GM19463 (cell line): ENCODE data around the gene CACNA1G.

Experiments
- ATAC-seq: cut with Tn5 transposase; IDR thresholded peaks from one replicate; pipeline ENCODE4 v1.9.1; 2021; ENCODE audit warnings: mild to moderate bottlenecking, moderate library complexity; ENCODE audit not compliant: unreplicated experiment

Gene CACNA1G

GRCh38 chr17:50533185-50533584 lies 27.3 kb upstream of the CACNA1G start:
- no peak for ATAC-seq

GRCh38 chr17:50533720-50534148 lies 26.8 kb upstream of the CACNA1G start:
- ATAC-seq, result no peak

GRCh38 chr17:50534222-50534978 lies 26.1 kb upstream of the CACNA1G start:
- ATAC-seq, result no peak

GRCh38 chr17:50534979-50535326 lies 25.6 kb upstream of the CACNA1G start:
- ATAC-seq, result no peak

- no peak for ATAC-seq
Observed at GRCh38 chr17:50535407-50535806, 25.1 kb upstream of the CACNA1G start.

- no peak for ATAC-seq
Observed at GRCh38 chr17:50536683-50537646, 23.6 kb upstream of the CACNA1G start.

- ATAC-seq, result no peak
Observed at GRCh38 chr17:50537721-50538548, 22.6 kb upstream of the CACNA1G start.

- no peak for ATAC-seq
Observed at GRCh38 chr17:50538549-50539410, 21.7 kb upstream of the CACNA1G start.

- ATAC-seq, result no peak
Observed at GRCh38 chr17:50539762-50540559, 20.6 kb upstream of the CACNA1G start.

GRCh38 chr17:50540560-50541401 lies 19.7 kb upstream of the CACNA1G start:
- ATAC-seq, result no peak

- no peak for ATAC-seq
Observed at GRCh38 chr17:50541402-50541715, 19.2 kb upstream of the CACNA1G start.

- peak; percentile 78 for ATAC-seq
Observed at GRCh38 chr17:50541716-50542688, 18.5 kb upstream of the CACNA1G start.

- ATAC-seq, result no peak
Observed at GRCh38 chr17:50542795-50543774, 17.4 kb upstream of the CACNA1G start.

- ATAC-seq, result no peak
Observed at GRCh38 chr17:50544516-50544915, 16.0 kb upstream of the CACNA1G start.

- no peak for ATAC-seq
Observed at GRCh38 chr17:50545311-50545710, 15.2 kb upstream of the CACNA1G start.

- no peak for ATAC-seq
Observed at GRCh38 chr17:50546701-50547034, 13.8 kb upstream of the CACNA1G start.
